Fibroblast of villous mesenchyme (primary cell): Measurements from ENCODE around the gene CRYL1. TPM values are rescaled to one million over a fixed set of nuclear protein-coding genes. Genes with fewer than 3 reads are reported as not detected.

ENCODE experiments used
- DNase-seq: peaks from one replicate; pipeline ENCODE4 v3.0.0-alpha.2; 2010; ENCODE audit warnings: low read depth
- H3K4me3 ChIP-seq: 2 replicates; pipeline ENCODE4 v1.5.1; 2011; ENCODE audit warnings: low read depth, mild to moderate bottlenecking, low read length
- total RNA-seq: library from RNA; depleted of rRNA; stranded (reverse); fragments of >200 nt; gene quantifications from 2 replicates; pipeline ENCODE4 v1.2.3, GENCODE V29; 2012
- TF ChIP-seq, protein P1 (sequence below): IDR thresholded peaks from 2 replicates; pipeline ENCODE4 v1.5.1; 2012; ENCODE audit warnings: low read depth, mild to moderate bottlenecking, low read length; ENCODE audit not compliant: insufficient read depth

Gene CRYL1
- total RNA-seq, 1 donor: 4.7 TPM

DNA sequence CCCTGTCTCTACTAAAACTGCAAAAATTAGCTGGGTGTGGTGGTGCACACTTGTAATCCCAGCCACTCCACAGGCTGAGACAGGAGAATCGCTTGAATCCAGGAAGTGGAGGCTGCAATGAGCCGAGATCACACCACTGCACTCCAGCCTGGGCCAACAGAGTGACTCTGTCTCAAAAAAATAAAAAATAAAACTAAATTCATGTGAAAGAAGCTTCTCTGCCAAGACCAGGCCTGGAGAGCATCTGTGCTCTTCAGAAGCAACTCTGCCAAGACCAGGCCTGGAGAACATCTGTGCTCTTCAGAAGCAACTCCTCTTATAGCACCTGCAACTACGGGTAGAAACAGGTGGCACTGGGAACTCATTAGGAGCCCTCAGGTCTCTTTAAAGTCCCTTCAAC lies 37.7 kb downstream of the CRYL1 start:
- TF ChIP-seq, protein P1, sequence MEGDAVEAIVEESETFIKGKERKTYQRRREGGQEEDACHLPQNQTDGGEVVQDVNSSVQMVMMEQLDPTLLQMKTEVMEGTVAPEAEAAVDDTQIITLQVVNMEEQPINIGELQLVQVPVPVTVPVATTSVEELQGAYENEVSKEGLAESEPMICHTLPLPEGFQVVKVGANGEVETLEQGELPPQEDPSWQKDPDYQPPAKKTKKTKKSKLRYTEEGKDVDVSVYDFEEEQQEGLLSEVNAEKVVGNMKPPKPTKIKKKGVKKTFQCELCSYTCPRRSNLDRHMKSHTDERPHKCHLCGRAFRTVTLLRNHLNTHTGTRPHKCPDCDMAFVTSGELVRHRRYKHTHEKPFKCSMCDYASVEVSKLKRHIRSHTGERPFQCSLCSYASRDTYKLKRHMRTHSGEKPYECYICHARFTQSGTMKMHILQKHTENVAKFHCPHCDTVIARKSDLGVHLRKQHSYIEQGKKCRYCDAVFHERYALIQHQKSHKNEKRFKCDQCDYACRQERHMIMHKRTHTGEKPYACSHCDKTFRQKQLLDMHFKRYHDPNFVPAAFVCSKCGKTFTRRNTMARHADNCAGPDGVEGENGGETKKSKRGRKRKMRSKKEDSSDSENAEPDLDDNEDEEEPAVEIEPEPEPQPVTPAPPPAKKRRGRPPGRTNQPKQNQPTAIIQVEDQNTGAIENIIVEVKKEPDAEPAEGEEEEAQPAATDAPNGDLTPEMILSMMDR: no peak
- no peak overlapping the region for H3K4me3 ChIP-seq
- no peak for DNase-seq

DNA sequence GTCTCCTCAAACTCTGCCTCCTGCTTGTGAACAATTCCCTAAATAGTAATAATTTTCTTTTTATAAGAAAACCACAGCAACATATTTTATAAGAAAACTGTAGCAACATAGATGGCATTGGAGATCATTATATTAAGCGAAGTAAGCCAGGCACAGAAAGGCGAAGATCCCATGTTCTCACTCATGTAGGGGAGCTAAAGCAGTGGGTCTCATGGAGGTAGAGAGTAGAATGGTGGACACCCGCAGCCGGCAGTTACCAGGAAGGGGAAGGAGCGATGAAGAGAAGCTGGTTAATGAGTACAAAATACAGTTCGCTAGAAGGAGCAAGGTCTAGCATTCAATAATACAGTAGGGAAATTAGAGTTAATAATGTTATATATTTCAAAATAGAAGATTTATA lies 42.9 kb downstream of the CRYL1 start:
- TF ChIP-seq, protein P1: no peak
- H3K4me3 ChIP-seq: no peak overlapping the region
- DNase-seq: no peak

DNA sequence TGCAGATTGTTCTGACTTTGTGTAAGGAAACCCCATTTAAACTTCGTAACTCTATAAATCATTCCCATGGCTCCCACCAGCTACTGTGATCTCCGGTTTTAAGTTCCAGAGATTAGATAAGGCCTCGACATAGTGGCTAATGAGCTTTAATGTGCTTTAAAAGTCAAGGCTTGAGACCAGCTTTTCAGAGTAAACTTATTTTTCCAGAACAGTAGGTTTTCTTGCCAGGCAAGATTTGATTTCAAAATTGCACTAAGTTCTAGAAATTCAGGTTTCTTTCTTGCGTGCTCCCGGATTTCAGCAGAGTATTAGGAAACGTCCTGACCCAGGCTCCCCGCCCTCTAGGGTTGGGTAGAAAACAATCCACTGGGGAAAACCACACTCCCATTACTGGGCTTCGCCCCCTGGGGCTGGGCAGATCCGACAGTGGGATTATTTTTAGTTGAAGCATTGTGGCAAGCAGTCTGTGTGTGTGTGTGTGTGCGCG lies 43.3 kb downstream of the CRYL1 start:
- peak; percentile 73 for DNase-seq
- TF ChIP-seq, protein P1: peak; percentile 20
- H3K4me3 ChIP-seq: no peak overlapping the region

DNA sequence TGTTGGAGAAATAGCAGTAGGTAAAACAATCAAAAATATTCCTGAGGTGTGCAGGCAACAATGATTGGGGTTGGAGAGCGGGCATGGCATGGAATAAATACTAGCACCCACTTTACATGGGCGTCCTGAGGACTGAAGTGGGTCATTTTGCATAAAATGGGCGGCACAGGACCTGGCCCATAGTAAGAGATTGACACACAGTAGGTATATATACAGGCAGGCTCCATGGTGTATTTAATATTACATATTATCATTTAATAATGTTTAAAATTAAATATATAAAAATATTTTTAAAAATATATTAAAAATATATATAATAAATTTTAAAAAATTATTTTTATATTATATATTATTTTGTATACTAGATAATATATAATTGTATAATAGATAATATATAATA lies 48.3 kb downstream of the CRYL1 start:
- no peak for DNase-seq
- TF ChIP-seq, protein P1: no peak
- no peak overlapping the region for H3K4me3 ChIP-seq

DNA sequence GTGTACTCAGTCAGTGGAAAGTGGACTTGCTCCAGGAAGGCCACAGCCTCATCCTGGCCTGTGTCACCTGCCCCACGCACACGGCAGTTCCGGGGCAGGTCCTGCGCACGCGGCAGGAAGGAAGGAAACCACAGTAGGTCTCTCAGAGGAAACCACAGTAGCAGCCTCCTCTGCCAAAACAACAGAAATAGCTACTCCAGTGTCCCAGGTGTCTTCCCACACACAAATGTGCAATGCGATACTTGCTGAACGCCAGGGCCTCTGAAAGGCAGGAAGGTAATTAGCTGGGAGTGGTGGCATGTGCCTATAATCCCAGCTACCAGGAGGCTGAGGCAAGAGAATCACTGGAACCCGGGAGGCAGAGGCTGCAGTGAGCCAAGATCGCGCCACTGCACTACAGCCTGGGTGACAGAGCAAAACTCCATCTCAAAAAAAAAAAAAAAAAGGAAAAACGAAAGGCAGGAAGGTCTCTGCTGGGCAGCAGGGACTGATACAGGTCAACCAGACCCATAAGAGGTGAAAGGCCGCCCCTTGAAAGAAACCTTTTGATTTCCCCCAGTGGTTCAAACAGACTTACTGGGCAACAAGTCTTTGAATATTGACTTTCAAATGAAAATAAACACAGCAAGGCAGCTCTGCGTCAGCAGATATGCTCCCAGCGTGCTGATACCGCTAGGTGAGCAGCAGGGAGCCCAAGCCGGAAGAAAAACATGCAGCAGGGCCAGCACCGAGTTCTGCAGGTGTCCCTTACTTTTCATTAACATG lies 49.5 kb downstream of the CRYL1 start:
- TF ChIP-seq, protein P1: no peak
- no peak for DNase-seq
- no peak overlapping the region for H3K4me3 ChIP-seq

DNA sequence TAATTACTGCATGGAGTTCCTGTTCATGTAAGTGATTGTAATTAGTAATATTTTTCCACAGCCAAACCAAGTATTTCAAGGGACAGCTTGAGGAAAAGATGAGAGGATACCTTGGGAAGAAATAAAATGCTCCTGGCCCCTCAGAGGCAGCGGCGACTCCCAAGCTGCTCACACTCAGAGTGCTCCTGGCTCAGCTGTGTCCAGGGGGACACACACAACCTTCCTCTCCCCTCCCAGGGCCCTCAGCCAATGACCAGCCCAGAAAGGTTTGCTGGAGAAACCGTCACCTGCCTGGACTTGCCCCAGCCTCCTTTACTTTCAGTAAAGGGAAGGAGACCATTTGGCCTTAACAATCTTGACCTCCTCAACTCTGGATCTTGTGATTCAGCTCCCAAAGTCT lies 51.1 kb downstream of the CRYL1 start:
- no peak for DNase-seq
- no peak overlapping the region for H3K4me3 ChIP-seq
- TF ChIP-seq, protein P1: no peak
